ENCODE data around the gene GATB.

The GATB gene

GRCh38 chr4:151659601-151660364, 101.0 kb downstream of the GATB start:
- no peak for DNase-seq (ENCODE audit: low read depth)
- H3K4me3 ChIP-seq (ENCODE audit: low read depth, low read length), result no peak overlapping the region
- TF ChIP-seq, protein P1, sequence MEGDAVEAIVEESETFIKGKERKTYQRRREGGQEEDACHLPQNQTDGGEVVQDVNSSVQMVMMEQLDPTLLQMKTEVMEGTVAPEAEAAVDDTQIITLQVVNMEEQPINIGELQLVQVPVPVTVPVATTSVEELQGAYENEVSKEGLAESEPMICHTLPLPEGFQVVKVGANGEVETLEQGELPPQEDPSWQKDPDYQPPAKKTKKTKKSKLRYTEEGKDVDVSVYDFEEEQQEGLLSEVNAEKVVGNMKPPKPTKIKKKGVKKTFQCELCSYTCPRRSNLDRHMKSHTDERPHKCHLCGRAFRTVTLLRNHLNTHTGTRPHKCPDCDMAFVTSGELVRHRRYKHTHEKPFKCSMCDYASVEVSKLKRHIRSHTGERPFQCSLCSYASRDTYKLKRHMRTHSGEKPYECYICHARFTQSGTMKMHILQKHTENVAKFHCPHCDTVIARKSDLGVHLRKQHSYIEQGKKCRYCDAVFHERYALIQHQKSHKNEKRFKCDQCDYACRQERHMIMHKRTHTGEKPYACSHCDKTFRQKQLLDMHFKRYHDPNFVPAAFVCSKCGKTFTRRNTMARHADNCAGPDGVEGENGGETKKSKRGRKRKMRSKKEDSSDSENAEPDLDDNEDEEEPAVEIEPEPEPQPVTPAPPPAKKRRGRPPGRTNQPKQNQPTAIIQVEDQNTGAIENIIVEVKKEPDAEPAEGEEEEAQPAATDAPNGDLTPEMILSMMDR (conservative IDR thresholded peaks at IDR 0.05; ENCODE audit: low read depth, low read length), result no peak

GRCh38 chr4:151658959-151659600, 101.7 kb downstream of the GATB start:
- TF ChIP-seq, protein P1 (conservative IDR thresholded peaks at IDR 0.05; ENCODE audit: low read depth, low read length), result no peak
- no peak overlapping the region for H3K4me3 ChIP-seq (ENCODE audit: low read depth, low read length)
- no peak for DNase-seq (ENCODE audit: low read depth)

- DNase-seq (ENCODE audit: low read depth), result no peak
- H3K4me3 ChIP-seq (ENCODE audit: low read depth, low read length), result no peak overlapping the region
- TF ChIP-seq, protein P1 (conservative IDR thresholded peaks at IDR 0.05; ENCODE audit: low read depth, low read length), result no peak
These were observed 102.9 kb downstream of the GATB start for GRCh38 chr4:151657896-151658295.

DNA sequence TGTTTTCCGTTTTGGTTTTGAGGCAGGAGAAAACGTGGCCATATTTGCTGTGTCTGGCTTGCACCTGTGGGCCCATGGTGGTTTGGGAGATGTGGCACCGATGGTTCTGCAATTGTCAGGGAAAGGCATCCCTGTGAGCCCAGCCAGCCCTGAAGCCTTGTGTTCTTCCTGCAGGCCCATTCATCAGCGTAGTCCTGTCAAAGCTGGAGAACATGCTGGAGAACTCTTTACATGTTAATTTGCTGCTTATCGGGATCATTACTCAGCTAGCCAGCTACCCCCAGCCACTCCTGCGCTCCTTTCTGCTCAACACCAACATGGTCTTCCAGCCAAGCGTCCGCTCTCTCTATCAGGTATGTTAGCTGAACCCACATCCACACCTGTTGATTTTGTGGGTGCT, 104.7 kb downstream of the GATB start:
- TF ChIP-seq, protein P1 (conservative IDR thresholded peaks at IDR 0.05; ENCODE audit: low read depth, low read length), result no peak
- no peak overlapping the region for H3K4me3 ChIP-seq (ENCODE audit: low read depth, low read length)
- no peak for DNase-seq (ENCODE audit: low read depth)

DNA sequence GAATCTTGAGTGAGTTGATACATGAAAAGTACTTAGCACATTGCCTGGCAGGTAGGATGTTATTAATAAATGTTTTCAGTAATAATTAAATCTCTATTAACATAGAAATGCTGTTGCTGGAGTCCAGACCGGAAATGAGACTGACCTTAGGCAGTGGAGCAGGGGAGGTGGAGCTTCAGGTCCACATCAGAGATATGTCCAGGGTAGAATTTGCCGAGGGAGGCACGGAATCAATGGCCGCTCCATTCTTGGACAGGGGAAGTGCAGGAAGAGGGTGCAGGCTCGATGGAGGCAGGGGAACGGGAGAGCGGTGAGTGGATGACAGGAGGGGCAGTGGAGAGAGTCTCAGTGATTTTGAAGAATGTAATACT, 107.3 kb downstream of the GATB start:
- TF ChIP-seq, protein P1 (conservative IDR thresholded peaks at IDR 0.05; ENCODE audit: low read depth, low read length), result no peak
- no peak for DNase-seq (ENCODE audit: low read depth)
- H3K4me3 ChIP-seq (ENCODE audit: low read depth, low read length), result no peak overlapping the region

- peak; percentile 19 for DNase-seq (ENCODE audit: low read depth)
- TF ChIP-seq, protein P1 (conservative IDR thresholded peaks at IDR 0.05; ENCODE audit: low read depth, low read length), result no peak
- H3K4me3 ChIP-seq (ENCODE audit: low read depth, low read length), result no peak overlapping the region
These were observed 107.8 kb downstream of the GATB start for GRCh38 chr4:151652841-151653547.

Data from choroid plexus epithelial cell (primary cell).